ENCODE measurements around the gene ACBD6.

The ACBD6 gene

GRCh38 chr1:180258935-180259334 is 243.4 kb downstream of the ACBD6 start:
- no peaks in the 10 kb centered on the region for H3K27me3 ChIP-seq (ENCODE audit: control insufficient read depth, insufficient read depth, low read length, poor library complexity, severe bottlenecking)
- peaks cover 5% of the 10 kb centered on the region for H3K4me1 ChIP-seq (ENCODE audit: control insufficient read depth, insufficient read depth, low read length)
- 89 to 92% methylated on average over 5 of the region's 5 CpGs for WGBS, 2 experiments

GRCh38 chr1:180258290-180258689 is 244.1 kb downstream of the ACBD6 start:
- Histone ChIP-seq H3K9me3 (ENCODE audit: control insufficient read depth, low read length) (no peaks in the 10 kb centered on the region), H3K36me3 (ENCODE audit: control insufficient read depth, insufficient read depth, low read length) (no peaks in the 10 kb centered on the region), H3K27ac (ENCODE audit: insufficient read depth, low read depth, low read length, poor library complexity, severe bottlenecking) (no peak overlapping the region), H3K4me3 (ENCODE audit: insufficient read depth, low read depth, low read length) (no peak overlapping the region), H3K27me3 (ENCODE audit: control insufficient read depth, insufficient read depth, low read length, poor library complexity, severe bottlenecking) (no peaks in the 10 kb centered on the region), H3K4me1 (ENCODE audit: control insufficient read depth, insufficient read depth, low read length) (peaks cover 5% of the 10 kb centered on the region)
- 91 to 94% methylated on average over 12 of the region's 12 CpGs for WGBS, 2 experiments

More at GRCh38 chr1:180258935-180259334, 243.4 kb downstream of the ACBD6 start:
- Histone ChIP-seq H3K27ac (ENCODE audit: insufficient read depth, low read depth, low read length, poor library complexity, severe bottlenecking) (no peak overlapping the region), H3K36me3 (ENCODE audit: control insufficient read depth, insufficient read depth, low read length) (no peaks in the 10 kb centered on the region), H3K4me3 (ENCODE audit: insufficient read depth, low read depth, low read length) (no peak overlapping the region), H3K9me3 (ENCODE audit: control insufficient read depth, low read length) (no peaks in the 10 kb centered on the region)

- no peaks in the 10 kb centered on the region for H3K9me3 ChIP-seq (ENCODE audit: control insufficient read depth, low read length)
- H3K36me3 ChIP-seq (ENCODE audit: control insufficient read depth, insufficient read depth, low read length): no peaks in the 10 kb centered on the region
- no peaks in the 10 kb centered on the region for H3K27me3 ChIP-seq (ENCODE audit: control insufficient read depth, insufficient read depth, low read length, poor library complexity, severe bottlenecking)
- H3K4me3 ChIP-seq (ENCODE audit: insufficient read depth, low read depth, low read length): no peak overlapping the region
- H3K27ac ChIP-seq (ENCODE audit: insufficient read depth, low read depth, low read length, poor library complexity, severe bottlenecking): no peak overlapping the region
- H3K4me1 ChIP-seq (ENCODE audit: control insufficient read depth, insufficient read depth, low read length): peaks cover 5% of the 10 kb centered on the region
- WGBS, 2 experiments: 90 to 92% methylated on average over 8 of the region's 8 CpGs
These were observed 244.9 kb downstream of the ACBD6 start for GRCh38 chr1:180257486-180257885.

DNA sequence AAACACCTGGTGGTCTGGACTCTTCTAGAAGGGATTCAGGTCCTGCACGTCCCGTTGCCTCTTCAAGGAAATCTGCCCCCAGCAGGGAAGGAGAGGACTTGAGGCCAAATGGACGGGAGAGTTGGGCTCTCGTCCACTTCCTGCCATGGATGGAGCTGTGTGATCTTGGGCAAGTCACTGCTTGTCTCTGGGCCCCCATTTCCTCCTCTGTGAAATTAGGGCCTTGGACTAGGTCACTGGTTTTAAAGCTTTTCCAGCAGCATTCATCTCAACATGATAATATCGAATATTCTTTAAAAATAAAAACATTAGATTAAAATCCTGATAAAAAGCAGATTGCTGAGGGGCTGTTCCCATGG is 245.4 kb downstream of the ACBD6 start:
- H3K9me3 ChIP-seq (ENCODE audit: control insufficient read depth, low read length): no peaks in the 10 kb centered on the region
- H3K27ac ChIP-seq (ENCODE audit: insufficient read depth, low read depth, low read length, poor library complexity, severe bottlenecking): no peak overlapping the region
- H3K4me1 ChIP-seq (ENCODE audit: control insufficient read depth, insufficient read depth, low read length): peaks cover 5% of the 10 kb centered on the region
- no peak overlapping the region for H3K4me3 ChIP-seq (ENCODE audit: insufficient read depth, low read depth, low read length)
- H3K36me3 ChIP-seq (ENCODE audit: control insufficient read depth, insufficient read depth, low read length): no peaks in the 10 kb centered on the region
- 85 to 86% methylated on average over 4 to 5 of the region's 5 CpGs for WGBS, 2 experiments
- no peaks in the 10 kb centered on the region for H3K27me3 ChIP-seq (ENCODE audit: control insufficient read depth, insufficient read depth, low read length, poor library complexity, severe bottlenecking)

- Histone ChIP-seq H3K27ac (ENCODE audit: insufficient read depth, low read depth, low read length, poor library complexity, severe bottlenecking) (no peak overlapping the region), H3K4me1 (ENCODE audit: control insufficient read depth, insufficient read depth, low read length) (peaks cover 5% of the 10 kb centered on the region), H3K27me3 (ENCODE audit: control insufficient read depth, insufficient read depth, low read length, poor library complexity, severe bottlenecking) (no peaks in the 10 kb centered on the region), H3K36me3 (ENCODE audit: control insufficient read depth, insufficient read depth, low read length) (no peaks in the 10 kb centered on the region), H3K4me3 (ENCODE audit: insufficient read depth, low read depth, low read length) (no peak overlapping the region), H3K9me3 (ENCODE audit: control insufficient read depth, low read length) (no peaks in the 10 kb centered on the region)
- 88 to 90% methylated on average over 15 of the region's 15 CpGs for WGBS, 2 experiments
These were observed 245.9 kb downstream of the ACBD6 start for GRCh38 chr1:180256341-180257027.

- Histone ChIP-seq H3K4me3 (ENCODE audit: insufficient read depth, low read depth, low read length) (no peak overlapping the region), H3K27me3 (ENCODE audit: control insufficient read depth, insufficient read depth, low read length, poor library complexity, severe bottlenecking) (no peaks in the 10 kb centered on the region), H3K4me1 (ENCODE audit: control insufficient read depth, insufficient read depth, low read length) (peaks cover 5% of the 10 kb centered on the region), H3K27ac (ENCODE audit: insufficient read depth, low read depth, low read length, poor library complexity, severe bottlenecking) (no peak overlapping the region), H3K9me3 (ENCODE audit: control insufficient read depth, low read length) (no peaks in the 10 kb centered on the region), H3K36me3 (ENCODE audit: control insufficient read depth, insufficient read depth, low read length) (no peaks in the 10 kb centered on the region)
- WGBS, 2 experiments: 88 to 90% methylated on average over 18 of the region's 18 CpGs
These were observed 246.6 kb downstream of the ACBD6 start for GRCh38 chr1:180255536-180256340.

DNA sequence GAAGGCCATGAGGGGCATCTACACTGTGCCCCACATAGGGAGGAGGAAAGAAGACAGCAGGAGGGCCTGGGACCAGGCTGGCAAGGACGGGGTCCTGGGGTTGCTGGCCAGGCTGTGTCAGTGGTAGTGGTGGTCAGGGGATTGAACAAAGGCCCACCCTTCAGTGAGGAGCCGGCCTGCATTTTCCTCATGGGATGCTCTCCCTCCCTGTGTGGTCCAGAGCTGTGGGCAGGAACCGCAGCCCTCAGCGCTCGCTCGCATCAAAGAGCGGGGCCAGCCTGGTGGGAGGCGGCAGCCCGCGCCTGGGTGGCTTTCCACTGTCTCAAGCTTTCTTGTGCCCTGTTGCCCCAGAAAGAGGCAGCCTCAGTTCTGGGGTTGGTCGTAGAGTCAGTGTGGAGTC is 247.5 kb downstream of the ACBD6 start:
- Histone ChIP-seq H3K27me3 (ENCODE audit: control insufficient read depth, insufficient read depth, low read length, poor library complexity, severe bottlenecking) (no peaks in the 10 kb centered on the region), H3K27ac (ENCODE audit: insufficient read depth, low read depth, low read length, poor library complexity, severe bottlenecking) (no peak overlapping the region), H3K9me3 (ENCODE audit: control insufficient read depth, low read length) (no peaks in the 10 kb centered on the region), H3K4me3 (ENCODE audit: insufficient read depth, low read depth, low read length) (no peak overlapping the region), H3K4me1 (ENCODE audit: control insufficient read depth, insufficient read depth, low read length) (peaks cover 5% of the 10 kb centered on the region), H3K36me3 (ENCODE audit: control insufficient read depth, insufficient read depth, low read length) (no peaks in the 10 kb centered on the region)
- WGBS, 2 experiments: 56 to 61% methylated on average over 11 of the region's 11 CpGs

DNA sequence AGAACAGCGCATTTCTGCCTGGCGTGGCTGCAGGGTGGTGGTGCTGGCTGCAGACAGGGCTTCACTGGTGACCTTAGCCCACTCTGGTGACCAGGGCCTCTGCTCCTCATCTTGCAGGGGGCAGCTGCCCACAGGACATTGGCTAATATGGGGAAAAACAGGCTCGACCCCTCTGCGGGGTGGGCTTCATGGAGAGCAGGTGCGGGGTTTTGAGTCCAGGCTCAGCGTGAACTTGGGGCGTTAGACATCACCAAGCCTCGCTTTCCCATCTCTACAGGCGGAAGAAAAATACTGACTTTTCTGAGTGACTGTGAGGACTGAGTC is 247.9 kb downstream of the ACBD6 start:
- Histone ChIP-seq H3K27ac (ENCODE audit: insufficient read depth, low read depth, low read length, poor library complexity, severe bottlenecking) (no peak overlapping the region), H3K4me3 (ENCODE audit: insufficient read depth, low read depth, low read length) (no peak overlapping the region), H3K9me3 (ENCODE audit: control insufficient read depth, low read length) (no peaks in the 10 kb centered on the region), H3K36me3 (ENCODE audit: control insufficient read depth, insufficient read depth, low read length) (no peaks in the 10 kb centered on the region), H3K4me1 (ENCODE audit: control insufficient read depth, insufficient read depth, low read length) (peaks cover 5% of the 10 kb centered on the region), H3K27me3 (ENCODE audit: control insufficient read depth, insufficient read depth, low read length, poor library complexity, severe bottlenecking) (no peaks in the 10 kb centered on the region)
- WGBS, 2 experiments: 89 to 90% methylated on average over 9 of the region's 9 CpGs

GRCh38 chr1:180253585-180254495 is 248.5 kb downstream of the ACBD6 start:
- Histone ChIP-seq H3K4me3 (ENCODE audit: insufficient read depth, low read depth, low read length) (no peak overlapping the region), H3K4me1 (ENCODE audit: control insufficient read depth, insufficient read depth, low read length) (peaks cover 5% of the 10 kb centered on the region), H3K36me3 (ENCODE audit: control insufficient read depth, insufficient read depth, low read length) (no peaks in the 10 kb centered on the region), H3K9me3 (ENCODE audit: control insufficient read depth, low read length) (no peaks in the 10 kb centered on the region), H3K27ac (ENCODE audit: insufficient read depth, low read depth, low read length, poor library complexity, severe bottlenecking) (no peak overlapping the region), H3K27me3 (ENCODE audit: control insufficient read depth, insufficient read depth, low read length, poor library complexity, severe bottlenecking) (no peaks in the 10 kb centered on the region)
- 85 to 87% methylated on average over 31 of the region's 31 CpGs for WGBS, 2 experiments

Data from ectodermal cell (in vitro differentiated cells).